ENCODE data around the gene TMEM26.

GRCh38 chr10:61415824-61416223 is 37.4 kb downstream of the TMEM26 start:
- TF ChIP-seq CTCF (IDR thresholded peaks at IDR 0.05): no peak
- no peak for TF ChIP-seq POLR2A (IDR thresholded peaks at IDR 0.05)

Measured in stomach (tissue), 4 donors.